ENCODE data around the gene NGB.

- TF ChIP-seq EZH2 (IDR thresholded peaks at IDR 0.05; ENCODE audit: borderline replicate concordance, insufficient read depth, low read depth, low read length, poor library complexity, severe bottlenecking) (no peak), CTCF (IDR thresholded peaks at IDR 0.05) (no peak)
Observed at GRCh38 chr14:77265187-77265515, 5.9 kb downstream of the NGB start.

Data from B cell (primary cell).